ENCODE measurements around the gene CD96.
A peak's percentile ranks its signal among the peaks of the same experiment; 100 is the strongest.

Gene CD96

GRCh38 chr3:111594781-111595180, 52.8 kb downstream of the CD96 start:
- DNase-seq = no peak

- DNase-seq = no peak
Measured at GRCh38 chr3:111595232-111595631, 53.2 kb downstream of the CD96 start, which contains the start of gene ZBED2. Gene ZBED2, minus strand, starts transcription at chr3:111595346. Its CDS starts 1,145 bp downstream, at chr3:111594201.

GRCh38 chr3:111596328-111596727, 54.3 kb downstream of the CD96 start:
- DNase-seq = no peak

- DNase-seq = no peak
Measured at GRCh38 chr3:111598139-111598538, 56.1 kb downstream of the CD96 start.

GRCh38 chr3:111598552-111598951, 56.6 kb downstream of the CD96 start:
- no peak for DNase-seq

GRCh38 chr3:111601810-111602209, 59.8 kb downstream of the CD96 start:
- DNase-seq = no peak

- no peak for DNase-seq
Measured at GRCh38 chr3:111603679-111604078, 61.7 kb downstream of the CD96 start.

- DNase-seq = no peak
Measured at GRCh38 chr3:111604119-111604518, 62.1 kb downstream of the CD96 start.

- DNase-seq = no peak
Measured at GRCh38 chr3:111605018-111605417, 63.0 kb downstream of the CD96 start.

GRCh38 chr3:111605493-111605892, 63.5 kb downstream of the CD96 start:
- DNase-seq = no peak

GRCh38 chr3:111607240-111607920, 65.4 kb downstream of the CD96 start:
- DNase-seq = no peak

- no peak for DNase-seq
Measured at GRCh38 chr3:111608383-111608782, 66.4 kb downstream of the CD96 start.

- DNase-seq = no peak
Measured at GRCh38 chr3:111609700-111610099, 67.7 kb downstream of the CD96 start.

GRCh38 chr3:111610189-111610588, 68.2 kb downstream of the CD96 start:
- DNase-seq = peak; percentile 33

- no peak for DNase-seq
Measured at GRCh38 chr3:111610612-111611054, 68.6 kb downstream of the CD96 start.

- no peak for DNase-seq
Measured at GRCh38 chr3:111613294-111613693, 71.3 kb downstream of the CD96 start.

GRCh38 chr3:111615880-111616279, 73.9 kb downstream of the CD96 start:
- DNase-seq = no peak

GRCh38 chr3:111616417-111617105, 74.6 kb downstream of the CD96 start:
- peak; percentile 66 for DNase-seq

GRCh38 chr3:111617406-111617805, 75.4 kb downstream of the CD96 start:
- no peak for DNase-seq

- no peak for DNase-seq
Measured at GRCh38 chr3:111617912-111618601, 76.1 kb downstream of the CD96 start.

GRCh38 chr3:111618945-111619344, 76.9 kb downstream of the CD96 start:
- DNase-seq = no peak

- no peak for DNase-seq
Measured at GRCh38 chr3:111619833-111620232, 77.8 kb downstream of the CD96 start.

- no peak for DNase-seq
Measured at GRCh38 chr3:111621535-111621934, 79.5 kb downstream of the CD96 start.

- no peak for DNase-seq
Measured at GRCh38 chr3:111627092-111627491, 85.1 kb downstream of the CD96 start.

All from activated gamma-delta T cell treated with Interleukin-2 at 50 U/mL for 16 hours (primary cell).